SH-SY5Y (cell line): Measurements from ENCODE around the gene RAB34.

ENCODE experiments used
- GATA2 ChIP-seq: IDR thresholded peaks from 2 replicates; pipeline ENCODE4 v1.6.1; 2011; ENCODE audit warnings: mild to moderate bottlenecking, low read depth, low read length
- GATA3 ChIP-seq: IDR thresholded peaks from 2 replicates; pipeline ENCODE4 v1.6.1; 2011; ENCODE audit warnings: low read depth, mild to moderate bottlenecking, low read length, moderate library complexity

GRCh38 chr17:28707339-28707720 is 10.3 kb downstream of the RAB34 start:
- no peak for TF ChIP-seq GATA3
- no peak for TF ChIP-seq GATA2
